ENCODE data around the gene GRK4.

The GRK4 gene

GRCh38 chr4:3022112-3022511, 58.7 kb downstream of the GRK4 start:
- H3K36me3 ChIP-seq (replicated peaks; ENCODE audit: low read depth, low read length) = no peaks in the 10 kb centered on the region
- 0 out of 2 replicates have a peak, but pooled peaks cover 7% of the 10 kb centered on the region for H3K9me3 ChIP-seq (ENCODE audit: insufficient read depth, low read length)
- peak overlapping the region; percentile 91 for H3K4me2 ChIP-seq (ENCODE audit: low read length)
- peaks cover 44% of the 10 kb centered on the region for H3K27me3 ChIP-seq (ENCODE audit: low read depth, low read length)
- no peak for TF ChIP-seq CTCF (IDR thresholded peaks at IDR 0.05; ENCODE audit: low read depth, low read length)
- no peak for TF ChIP-seq EZH2phosphoT487 (IDR thresholded peaks at IDR 0.05; ENCODE audit: low read depth)
- H3K4me1 ChIP-seq (ENCODE audit: low read length) = peaks cover 45% of the 10 kb centered on the region
- H2AFZ ChIP-seq (ENCODE audit: low read depth, low read length) = peak overlapping the region; percentile 6; the same call in 1 of the 2 replicates
- H3K4me3 ChIP-seq (ENCODE audit: low read length) = peak overlapping the region; percentile 71
- peak overlapping the region; percentile 44 for H3K27ac ChIP-seq (ENCODE audit: low read length)
- H3K79me2 ChIP-seq (ENCODE audit: low read length) = no peaks in the 10 kb centered on the region
- no peaks in the 10 kb centered on the region for H4K20me1 ChIP-seq (ENCODE audit: insufficient read depth, low read length)
- peak overlapping the region; percentile 41 for H3K9ac ChIP-seq (ENCODE audit: low read length)

- Histone ChIP-seq H3K27ac (ENCODE audit: low read length) (no peak overlapping the region), H3K4me3 (ENCODE audit: low read length) (peak overlapping the region; percentile 71), H3K9me3 (ENCODE audit: insufficient read depth, low read length) (0 out of 2 replicates have a peak, but pooled peaks cover 7% of the 10 kb centered on the region), H3K36me3 (replicated peaks; ENCODE audit: low read depth, low read length) (no peaks in the 10 kb centered on the region), H3K79me2 (ENCODE audit: low read length) (no peaks in the 10 kb centered on the region), H4K20me1 (ENCODE audit: insufficient read depth, low read length) (no peaks in the 10 kb centered on the region), H3K9ac (ENCODE audit: low read length) (no peak overlapping the region), H3K4me2 (ENCODE audit: low read length) (peak overlapping the region; percentile 91), H3K27me3 (ENCODE audit: low read depth, low read length) (peaks cover 43% of the 10 kb centered on the region), H2AFZ (ENCODE audit: low read depth, low read length) (no peak overlapping the region), H3K4me1 (ENCODE audit: low read length) (peaks cover 45% of the 10 kb centered on the region)
- TF ChIP-seq CTCF (IDR thresholded peaks at IDR 0.05; ENCODE audit: low read depth, low read length) (no peak), EZH2phosphoT487 (IDR thresholded peaks at IDR 0.05; ENCODE audit: low read depth) (no peak)
Measured at GRCh38 chr4:3022651-3023050, 59.3 kb downstream of the GRK4 start.

- Histone ChIP-seq H4K20me1 (ENCODE audit: insufficient read depth, low read length) (no peaks in the 10 kb centered on the region), H3K27me3 (ENCODE audit: low read depth, low read length) (peaks cover 40% of the 10 kb centered on the region), H3K4me3 (ENCODE audit: low read length) (no peak overlapping the region), H3K79me2 (ENCODE audit: low read length) (no peaks in the 10 kb centered on the region), H3K36me3 (replicated peaks; ENCODE audit: low read depth, low read length) (no peaks in the 10 kb centered on the region), H2AFZ (ENCODE audit: low read depth, low read length) (no peak overlapping the region), H3K9ac (ENCODE audit: low read length) (no peak overlapping the region), H3K4me2 (ENCODE audit: low read length) (no peak overlapping the region), H3K4me1 (ENCODE audit: low read length) (peaks cover 26% of the 10 kb centered on the region), H3K9me3 (ENCODE audit: insufficient read depth, low read length) (0 out of 2 replicates have a peak, but pooled peaks cover 7% of the 10 kb centered on the region), H3K27ac (ENCODE audit: low read length) (no peak overlapping the region)
- TF ChIP-seq EZH2phosphoT487 (IDR thresholded peaks at IDR 0.05; ENCODE audit: low read depth) (no peak), CTCF (IDR thresholded peaks at IDR 0.05; ENCODE audit: low read depth, low read length) (no peak)
Measured at GRCh38 chr4:3025881-3026280, 62.5 kb downstream of the GRK4 start.

- Histone ChIP-seq H3K4me2 (ENCODE audit: low read length) (no peak overlapping the region), H2AFZ (ENCODE audit: low read depth, low read length) (no peak overlapping the region), H3K36me3 (replicated peaks; ENCODE audit: low read depth, low read length) (no peaks in the 10 kb centered on the region), H3K27me3 (ENCODE audit: low read depth, low read length) (peaks cover 41% of the 10 kb centered on the region), H3K79me2 (ENCODE audit: low read length) (no peaks in the 10 kb centered on the region), H3K4me3 (ENCODE audit: low read length) (no peak overlapping the region), H4K20me1 (ENCODE audit: insufficient read depth, low read length) (no peaks in the 10 kb centered on the region), H3K9me3 (ENCODE audit: insufficient read depth, low read length) (0 out of 2 replicates have a peak, but pooled peaks cover 7% of the 10 kb centered on the region), H3K27ac (ENCODE audit: low read length) (no peak overlapping the region), H3K9ac (ENCODE audit: low read length) (no peak overlapping the region), H3K4me1 (ENCODE audit: low read length) (peaks cover 20% of the 10 kb centered on the region)
- TF ChIP-seq CTCF (IDR thresholded peaks at IDR 0.05; ENCODE audit: low read depth, low read length) (no peak), EZH2phosphoT487 (IDR thresholded peaks at IDR 0.05; ENCODE audit: low read depth) (no peak)
Measured at GRCh38 chr4:3026540-3026939, 63.2 kb downstream of the GRK4 start.
